Ramos (cell line): Measurements from ENCODE around the gene PPFIBP2.

Experiments
- in situ Hi-C: fragments of 300-500 bp; cut with MboI; formaldehyde crosslinking; loops from one replicate; pipeline ENCODE4 v1.14.3; 2022; ENCODE audit warnings: low sequenced_read_pairs; ENCODE audit not compliant: unreplicated experiment

PPFIBP2 gene

GRCh38 chr11:7654195-7654705 lies 140.5 kb downstream of the PPFIBP2 start:
- in situ Hi-C loops: no loop called here

- in situ Hi-C loops: no loop called here
These were observed 141.7 kb downstream of the PPFIBP2 start for GRCh38 chr11:7655253-7656217.

- in situ Hi-C loops: no loop called here
These were observed 142.9 kb downstream of the PPFIBP2 start for GRCh38 chr11:7656704-7657103.

- in situ Hi-C loops: no loop called here
These were observed 143.7 kb downstream of the PPFIBP2 start for GRCh38 chr11:7657306-7658025.

GRCh38 chr11:7663531-7663930 lies 149.7 kb downstream of the PPFIBP2 start:
- in situ Hi-C loops: loop anchor here (10.0 kb wide), 1 partner anchor 309 kb away; no protein-coding TSS in a partner anchor

GRCh38 chr11:7664867-7665266 lies 151.1 kb downstream of the PPFIBP2 start:
- in situ Hi-C loops: loop anchor here (10.0 kb wide), 1 partner anchor 310 kb away; no protein-coding TSS in a partner anchor

- in situ Hi-C loops: loop anchor here (10.0 kb wide), 1 partner anchor 311 kb away; no protein-coding TSS in a partner anchor
These were observed 151.9 kb downstream of the PPFIBP2 start for GRCh38 chr11:7665473-7666291.

GRCh38 chr11:7666292-7666866 lies 152.6 kb downstream of the PPFIBP2 start:
- in situ Hi-C loops: loop anchor here (10.0 kb wide), 1 partner anchor 312 kb away; no protein-coding TSS in a partner anchor

- in situ Hi-C loops: loop anchor here (10.0 kb wide), 1 partner anchor 313 kb away; no protein-coding TSS in a partner anchor
These were observed 153.7 kb downstream of the PPFIBP2 start for GRCh38 chr11:7667460-7667859.

GRCh38 chr11:7668464-7668863 lies 154.7 kb downstream of the PPFIBP2 start:
- in situ Hi-C loops: loop anchor here (10.0 kb wide), 1 partner anchor 314 kb away; no protein-coding TSS in a partner anchor

GRCh38 chr11:7668911-7669310 lies 155.1 kb downstream of the PPFIBP2 start:
- in situ Hi-C loops: loop anchor here (10.0 kb wide), 1 partner anchor 314 kb away; no protein-coding TSS in a partner anchor

- in situ Hi-C loops: no loop called here
These were observed 156.8 kb downstream of the PPFIBP2 start for GRCh38 chr11:7670641-7671040.

- in situ Hi-C loops: no loop called here
These were observed 157.8 kb downstream of the PPFIBP2 start for GRCh38 chr11:7671347-7672215.

GRCh38 chr11:7672276-7672959 lies 158.6 kb downstream of the PPFIBP2 start:
- in situ Hi-C loops: no loop called here

GRCh38 chr11:7672960-7673723 lies 159.3 kb downstream of the PPFIBP2 start, which contains the start of gene CYB5R2:
TSS of gene CYB5R2 (minus strand) at chr11:7673500. CDS start at chr11:7672825, 675 bp downstream.
- in situ Hi-C loops: no loop called here

GRCh38 chr11:7673724-7674434 lies 160.1 kb downstream of the PPFIBP2 start:
- in situ Hi-C loops: no loop called here
